Mucosa of descending colon (tissue), 3 donors: Measurements from ENCODE around the gene PRSS12. TPM values are rescaled to one million over a fixed set of nuclear protein-coding genes. Genes with fewer than 3 reads are reported as not detected.

ENCODE experiments used
- ATAC-seq: fragments of 200-7000 bp; cut with Tn5 transposase; one replicate; pipeline ENCODE4 v1.9.1; 2020; ENCODE audit warnings: mild to moderate bottlenecking, moderate library complexity
- DNase-seq, 3 donors: peaks; one replicate each; pipeline ENCODE4 v3.0.0-alpha.2; 2020
- H3K36me3 ChIP-seq: fragments of 200-600 bp; one replicate; pipeline ENCODE4 v1.8.0; 2021; ENCODE audit warnings: low read depth, mild to moderate bottlenecking
- H3K4me1 ChIP-seq: fragments of 200-600 bp; one replicate; pipeline ENCODE4 v1.8.0; 2021; ENCODE audit warnings: low read depth, mild to moderate bottlenecking
- H3K4me3 ChIP-seq: fragments of 200-600 bp; one replicate; pipeline ENCODE4 v1.8.0; 2021; ENCODE audit warnings: mild to moderate bottlenecking
- H3K9me3 ChIP-seq: fragments of 200-600 bp; one replicate; pipeline ENCODE4 v1.8.0; 2021; ENCODE audit warnings: mild to moderate bottlenecking
- intact Hi-C, 2 donors: fragments of 100-400 bp; cut with DNase I in 1 of 2; cut with micrococcal nuclease in 1 of 2; formaldehyde crosslinking; loops; one replicate each; pipeline versions ENCODE4 v1.11.0 to v1.11.1; 2022; cut with DNase I, micrococcal nuclease
- total RNA-seq, 3 donors: library from RNA; stranded (reverse); fragmentation: NEBNext Ultra II Directional in 2 of 3; extraction: Animal tissue kit (Norgen Biotek cat#: 25700) in 2 of 3; gene quantifications; one replicate each; pipeline versions ENCODE4 v1.2.1 to v1.2.4, GENCODE V29; 2021 to 2023
- TF ChIP-seq, protein P1 (sequence below): fragments of 200-600 bp; IDR thresholded peaks from one replicate; pipeline ENCODE4 v1.8.0; 2022; ENCODE audit warnings: antibody characterized with exemption, mild to moderate bottlenecking
- donor health status: DM: no; HTN: no; CAD: no; lungs with moderate emphysema.
- donor health status: DM: no; HTN: no; CAD: no.
- donor health status: DM: no; HTN: yes; CAD: no.

The PRSS12 gene
- total RNA-seq, 3 donors from 2014 or later = 12.9 to 41.7 (median 31.1) TPM

DNA sequence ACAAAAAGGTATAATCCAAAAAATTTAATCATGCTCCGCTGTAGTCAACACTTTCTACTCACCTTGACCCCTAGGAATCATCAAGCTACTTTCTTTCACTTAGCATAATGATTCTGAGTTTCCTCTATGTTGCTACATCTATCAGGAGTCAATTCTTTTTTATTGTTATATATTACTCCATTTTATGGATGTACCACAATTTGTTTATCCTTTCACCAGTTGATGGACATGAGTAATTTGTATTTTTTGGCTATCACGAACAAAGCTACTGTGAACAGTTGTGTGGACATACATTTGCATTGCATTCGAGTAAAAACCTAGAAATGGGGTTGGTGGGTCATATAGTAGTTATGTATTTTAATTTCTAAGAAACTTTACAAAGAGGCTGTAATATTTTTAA lies 102.9 kb downstream of the PRSS12 start:
- no peaks in the 10 kb centered on the region for H3K9me3 ChIP-seq
- no peaks in the 10 kb centered on the region for H3K4me1 ChIP-seq
- ATAC-seq (no peak), DNase-seq (no peak)
- TF ChIP-seq, protein P1, sequence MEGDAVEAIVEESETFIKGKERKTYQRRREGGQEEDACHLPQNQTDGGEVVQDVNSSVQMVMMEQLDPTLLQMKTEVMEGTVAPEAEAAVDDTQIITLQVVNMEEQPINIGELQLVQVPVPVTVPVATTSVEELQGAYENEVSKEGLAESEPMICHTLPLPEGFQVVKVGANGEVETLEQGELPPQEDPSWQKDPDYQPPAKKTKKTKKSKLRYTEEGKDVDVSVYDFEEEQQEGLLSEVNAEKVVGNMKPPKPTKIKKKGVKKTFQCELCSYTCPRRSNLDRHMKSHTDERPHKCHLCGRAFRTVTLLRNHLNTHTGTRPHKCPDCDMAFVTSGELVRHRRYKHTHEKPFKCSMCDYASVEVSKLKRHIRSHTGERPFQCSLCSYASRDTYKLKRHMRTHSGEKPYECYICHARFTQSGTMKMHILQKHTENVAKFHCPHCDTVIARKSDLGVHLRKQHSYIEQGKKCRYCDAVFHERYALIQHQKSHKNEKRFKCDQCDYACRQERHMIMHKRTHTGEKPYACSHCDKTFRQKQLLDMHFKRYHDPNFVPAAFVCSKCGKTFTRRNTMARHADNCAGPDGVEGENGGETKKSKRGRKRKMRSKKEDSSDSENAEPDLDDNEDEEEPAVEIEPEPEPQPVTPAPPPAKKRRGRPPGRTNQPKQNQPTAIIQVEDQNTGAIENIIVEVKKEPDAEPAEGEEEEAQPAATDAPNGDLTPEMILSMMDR = no peak
- intact Hi-C loops = no loop called here
- H3K4me3 ChIP-seq = no peak overlapping the region
- H3K36me3 ChIP-seq = no peaks in the 10 kb centered on the region

DNA sequence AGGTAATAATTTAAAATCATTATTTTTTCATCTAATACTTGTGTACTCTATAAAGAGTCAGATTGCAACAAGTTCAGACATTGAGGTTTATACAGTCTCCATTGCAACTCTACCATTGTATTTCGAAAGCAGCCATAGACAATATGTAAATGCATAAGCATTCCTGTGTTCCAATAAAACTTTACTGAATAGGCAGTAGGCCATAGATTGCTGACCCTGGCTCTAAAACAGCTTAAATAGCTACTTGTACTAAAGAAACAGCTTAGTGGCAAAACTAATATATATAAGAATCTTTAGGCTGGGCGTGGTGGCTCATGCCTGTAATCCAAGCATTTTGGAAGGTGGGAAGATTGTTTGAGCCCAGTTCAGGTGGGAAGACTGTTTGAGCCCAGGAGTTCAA lies 115.3 kb downstream of the PRSS12 start:
- Histone ChIP-seq H3K9me3 (no peaks in the 10 kb centered on the region), H3K4me1 (no peaks in the 10 kb centered on the region), H3K36me3 (no peaks in the 10 kb centered on the region), H3K4me3 (no peak overlapping the region)
- ATAC-seq = no peak
- intact Hi-C loops = no loop called here
- DNase-seq = no peak
- TF ChIP-seq, protein P1 = no peak

DNA sequence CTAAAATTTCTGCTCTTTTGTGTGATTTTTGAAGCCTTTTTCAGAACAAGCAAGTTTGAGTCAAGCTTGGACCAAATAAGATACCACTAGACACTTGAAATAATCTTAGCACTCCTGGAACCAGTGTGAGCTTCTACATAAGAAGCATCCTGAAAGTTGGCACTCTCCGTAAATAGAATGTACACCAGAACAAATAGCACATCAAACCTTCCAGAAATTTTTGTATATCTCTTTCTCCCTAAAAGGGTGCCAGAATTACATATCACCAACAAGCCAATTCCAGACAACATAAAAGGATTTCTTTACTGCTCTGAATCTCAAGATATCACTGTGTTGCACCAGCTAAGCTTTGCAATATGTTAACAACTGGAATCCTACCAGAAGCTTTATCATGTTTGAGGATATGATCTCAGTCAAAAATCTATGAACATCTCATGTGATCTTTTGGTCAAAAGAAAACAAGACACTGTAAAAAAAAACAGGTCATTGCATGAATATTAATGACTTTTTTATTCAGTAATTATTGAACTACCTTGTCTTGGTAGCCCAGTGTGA lies 117.2 kb downstream of the PRSS12 start:
- H3K9me3 ChIP-seq = no peaks in the 10 kb centered on the region
- intact Hi-C loops = no loop called here
- no peaks in the 10 kb centered on the region for H3K4me1 ChIP-seq
- TF ChIP-seq, protein P1 = no peak
- no peak for DNase-seq
- H3K4me3 ChIP-seq = no peak overlapping the region
- ATAC-seq = no peak
- H3K36me3 ChIP-seq = no peaks in the 10 kb centered on the region
